ENCODE results near the gene PATJ. TPM values are rescaled to one million over a fixed set of nuclear protein-coding genes. Genes with fewer than 3 reads are reported as not detected.

The PATJ gene
- total and polyA plus RNA-seq, 2 of the 13 experiments (the other 11 are each of a cell fraction or from before 2014, with no cell fraction given): 6.2 to 16.8 TPM

DNA sequence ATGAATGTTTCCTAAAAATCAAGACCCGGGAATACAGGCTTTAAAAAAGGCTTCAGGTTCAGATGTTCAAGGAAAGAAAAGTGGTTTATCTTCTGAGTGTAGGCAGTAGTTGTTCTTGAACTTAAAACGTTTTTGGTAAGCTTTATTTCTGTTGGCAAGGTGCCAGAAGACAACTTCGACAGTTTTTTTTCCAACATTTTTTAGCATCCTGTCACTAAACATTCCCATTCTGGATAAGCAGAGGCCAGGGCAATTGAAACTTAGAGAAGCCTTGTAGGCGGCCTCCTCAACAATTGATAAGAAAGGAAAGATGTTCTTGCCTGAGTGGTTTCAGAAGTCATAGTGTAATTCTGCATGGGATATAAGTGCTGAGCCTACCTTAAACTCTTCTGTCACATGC lies 66.7 kb downstream of the PATJ start:
- FAIRE-seq: no peak
- 80% methylated on average over 4 of the region's 4 CpGs for WGBS (ENCODE audit: low lambda C conversion rate)
- Histone ChIP-seq H3K4me1 (ENCODE audit: insufficient read depth, low read length) (no peaks in the 10 kb centered on the region), H3K79me2 (ENCODE audit: insufficient read depth, low read length) (no peaks in the 10 kb centered on the region), H3K4me2 (ENCODE audit: low read depth, low read length) (no peak overlapping the region), H3K27ac (ENCODE audit: extremely low read length, insufficient read depth, low read length) (no peak overlapping the region), H4K20me1 (ENCODE audit: insufficient read depth, low read length) (no peaks in the 10 kb centered on the region), H3K36me3 (replicated peaks in 1 of 2; ENCODE audit: control insufficient read depth in 1 of 2, insufficient read depth in 2 of 2, low read length in 2 of 2) (peaks cover 0 to 10% of the 10 kb centered on the region in 2 experiments; a peak in 1 of 5 replicates), H2AFZ (ENCODE audit: low read length) (no peak overlapping the region), H3K27me3 (ENCODE audit: control insufficient read depth in 1 of 2, insufficient read depth in 2 of 2, low read length in 2 of 2) (no peaks in the 10 kb centered on the region), H3K9me3 (ENCODE audit: low read length) (no peaks in the 10 kb centered on the region), H3K4me3 (replicated peaks in 1 of 3; ENCODE audit: insufficient read depth in 1 of 3, low read depth in 2 of 3, low read length in 3 of 3) (no peak overlapping the region), H3K9ac (ENCODE audit: insufficient read depth, low read depth, low read length) (no peak overlapping the region)
- in situ Hi-C loops (cut with HindIII; ENCODE audit: extremely low pct_ligation_motif_present, low pct_unique_long_range_greater_than_20kb) (no loop called here), intact Hi-C loops (cut with micrococcal nuclease; ENCODE audit: unreplicated experiment) (no loop called here)
- ChIA-PET POLR2A (no interaction called here), CTCF (ENCODE audit: low intra/inter-chr PET ratio, low total read pairs) (no interaction called here)
- no peak for DNase-seq (ENCODE audit: low spot score)
- TSS peak; percentile 39 for BruUV-seq (replicated peaks)
- TF ChIP-seq ZFP91 (CRISPR knock-in tag; IDR thresholded peaks at IDR 0.05; ENCODE audit: borderline replicate concordance) (no peak), LCORL (IDR thresholded peaks at IDR 0.05) (peak; percentile 92), LCORL (CRISPR knock-in tag; IDR thresholded peaks at IDR 0.05) (no peak)
- ATAC-seq: no peak

GRCh38 chr1:61812916-61813315 lies 70.6 kb downstream of the PATJ start:
- ChIA-PET CTCF (ENCODE audit: low intra/inter-chr PET ratio, low total read pairs) (no interaction called here), POLR2A (no interaction called here)
- intact Hi-C loops (cut with micrococcal nuclease; ENCODE audit: unreplicated experiment): no loop called here
- Histone ChIP-seq H4K20me1 (ENCODE audit: insufficient read depth, low read length) (no peaks in the 10 kb centered on the region), H3K4me2 (ENCODE audit: low read depth, low read length) (no peak overlapping the region), H3K4me1 (ENCODE audit: insufficient read depth, low read length) (no peaks in the 10 kb centered on the region), H2AFZ (ENCODE audit: low read length) (no peak overlapping the region), H3K9me3 (ENCODE audit: low read length) (no peaks in the 10 kb centered on the region), H3K27me3 (ENCODE audit: control insufficient read depth in 1 of 2, insufficient read depth in 2 of 2, low read length in 2 of 2) (no peaks in the 10 kb centered on the region), H3K79me2 (ENCODE audit: insufficient read depth, low read length) (no peaks in the 10 kb centered on the region), H3K4me3 (replicated peaks in 1 of 3; ENCODE audit: insufficient read depth in 1 of 3, low read depth in 2 of 3, low read length in 3 of 3) (no peak overlapping the region), H3K9ac (ENCODE audit: insufficient read depth, low read depth, low read length) (no peak overlapping the region), H3K27ac (ENCODE audit: extremely low read length, insufficient read depth, low read length) (no peak overlapping the region), H3K36me3 (replicated peaks in 1 of 2; ENCODE audit: control insufficient read depth in 1 of 2, insufficient read depth in 2 of 2, low read length in 2 of 2) (peaks cover 1 to 4% of the 10 kb centered on the region in 2 experiments; a peak in 1 of 5 replicates)
- FAIRE-seq (no peak), DNase-seq (ENCODE audit: low spot score) (no peak), ATAC-seq (no peak)
- in situ Hi-C loops (cut with HindIII; ENCODE audit: extremely low pct_ligation_motif_present, low pct_unique_long_range_greater_than_20kb): no loop called here
- 94% methylated on average over 1 of the region's 1 CpG for WGBS (ENCODE audit: low lambda C conversion rate)
- no TSS peak for BruUV-seq (replicated peaks)
- no peak for TF ChIP-seq ZNF331 (CRISPR knock-in tag; IDR thresholded peaks at IDR 0.05)
- no peak for TF ChIP-seq ZFX (CRISPR knock-in tag; IDR thresholded peaks at IDR 0.05; ENCODE audit: low read depth)
- TF ChIP-seq CERS6 (CRISPR knock-in tag; IDR thresholded peaks at IDR 0.05): no peak
- TF ChIP-seq, protein P1, sequence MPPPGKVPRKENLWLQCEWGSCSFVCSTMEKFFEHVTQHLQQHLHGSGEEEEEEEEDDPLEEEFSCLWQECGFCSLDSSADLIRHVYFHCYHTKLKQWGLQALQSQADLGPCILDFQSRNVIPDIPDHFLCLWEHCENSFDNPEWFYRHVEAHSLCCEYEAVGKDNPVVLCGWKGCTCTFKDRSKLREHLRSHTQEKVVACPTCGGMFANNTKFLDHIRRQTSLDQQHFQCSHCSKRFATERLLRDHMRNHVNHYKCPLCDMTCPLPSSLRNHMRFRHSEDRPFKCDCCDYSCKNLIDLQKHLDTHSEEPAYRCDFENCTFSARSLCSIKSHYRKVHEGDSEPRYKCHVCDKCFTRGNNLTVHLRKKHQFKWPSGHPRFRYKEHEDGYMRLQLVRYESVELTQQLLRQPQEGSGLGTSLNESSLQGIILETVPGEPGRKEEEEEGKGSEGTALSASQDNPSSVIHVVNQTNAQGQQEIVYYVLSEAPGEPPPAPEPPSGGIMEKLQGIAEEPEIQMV (CRISPR knock-in tag; IDR thresholded peaks at IDR 0.05; ENCODE audit: low read depth): no peak
- no peak for TF ChIP-seq ZC3H13 (CRISPR knock-in tag; IDR thresholded peaks at IDR 0.05)
- no peak for TF ChIP-seq ZNF709 (CRISPR knock-in tag; IDR thresholded peaks at IDR 0.05)
- TF ChIP-seq, protein P2, sequence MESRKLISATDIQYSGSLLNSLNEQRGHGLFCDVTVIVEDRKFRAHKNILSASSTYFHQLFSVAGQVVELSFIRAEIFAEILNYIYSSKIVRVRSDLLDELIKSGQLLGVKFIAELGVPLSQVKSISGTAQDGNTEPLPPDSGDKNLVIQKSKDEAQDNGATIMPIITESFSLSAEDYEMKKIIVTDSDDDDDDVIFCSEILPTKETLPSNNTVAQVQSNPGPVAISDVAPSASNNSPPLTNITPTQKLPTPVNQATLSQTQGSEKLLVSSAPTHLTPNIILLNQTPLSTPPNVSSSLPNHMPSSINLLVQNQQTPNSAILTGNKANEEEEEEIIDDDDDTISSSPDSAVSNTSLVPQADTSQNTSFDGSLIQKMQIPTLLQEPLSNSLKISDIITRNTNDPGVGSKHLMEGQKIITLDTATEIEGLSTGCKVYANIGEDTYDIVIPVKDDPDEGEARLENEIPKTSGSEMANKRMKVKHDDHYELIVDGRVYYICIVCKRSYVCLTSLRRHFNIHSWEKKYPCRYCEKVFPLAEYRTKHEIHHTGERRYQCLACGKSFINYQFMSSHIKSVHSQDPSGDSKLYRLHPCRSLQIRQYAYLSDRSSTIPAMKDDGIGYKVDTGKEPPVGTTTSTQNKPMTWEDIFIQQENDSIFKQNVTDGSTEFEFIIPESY (CRISPR knock-in tag; IDR thresholded peaks at IDR 0.05): no peak
- TF ChIP-seq AHR (CRISPR knock-in tag; IDR thresholded peaks at IDR 0.05): no peak
- TF ChIP-seq ZNF121 (CRISPR knock-in tag; IDR thresholded peaks at IDR 0.05): no peak
- no peak for TF ChIP-seq ZNF24 (IDR thresholded peaks at IDR 0.05)
